SJSA1 (cell line): ENCODE measurements around the gene PCDHGA1. TPM values are rescaled to one million over a fixed set of nuclear protein-coding genes. Genes with fewer than 3 reads are reported as not detected.
"Not testable (repeated sequence)": the region's sequence is repeated elsewhere in the genome, so short reads cannot be mapped to it uniquely, and the experiment has no call there.

Experiments
- DNase-seq, 2 experiments: peaks; one replicate each; pipeline ENCODE4 v3.0.0-alpha.2; 2015 to 2020; ENCODE audit warnings: low spot score in 2 of 2, low read depth in 1 of 2
- H3K27ac ChIP-seq: fragments of 250-450 bp; sonication (Bioruptor Pico); 2 replicates; pipeline ENCODE4 v1.5.1; 2020; ENCODE audit warnings: mild to moderate bottlenecking, moderate library complexity
- H3K27me3 ChIP-seq: fragments of 250-450 bp; sonication (Bioruptor Pico); replicated peaks from 2 replicates; pipeline ENCODE4 v1.5.1; 2020; ENCODE audit warnings: mild to moderate bottlenecking, moderate library complexity
- H3K36me3 ChIP-seq: fragments of 250-450 bp; sonication (Bioruptor Pico); 2 replicates; pipeline ENCODE4 v1.5.1; 2020; ENCODE audit warnings: mild to moderate bottlenecking
- H3K4me1 ChIP-seq: fragments of 250-450 bp; sonication (Bioruptor Pico); replicated peaks from 2 replicates; pipeline ENCODE4 v1.6.1; 2021; ENCODE audit warnings: mild to moderate bottlenecking
- H3K4me3 ChIP-seq: fragments of 250-450 bp; sonication (Bioruptor Pico); 2 replicates; pipeline ENCODE4 v1.5.1; 2020; ENCODE audit warnings: mild to moderate bottlenecking
- H3K9me3 ChIP-seq: fragments of 250-450 bp; sonication (Bioruptor Pico); replicated peaks from 2 replicates; pipeline ENCODE4 v1.5.1; 2020; ENCODE audit warnings: mild to moderate bottlenecking
- total RNA-seq: library from RNA; depleted of rRNA; stranded (reverse); fragments of >200 nt; shearing (Covaris generic); gene quantifications from 2 replicates; pipeline ENCODE4 v1.2.3, GENCODE V29; 2014

PCDHGA1 gene
- total RNA-seq, 1 experiment from 2014 or later, result 2.2 TPM

DNA sequence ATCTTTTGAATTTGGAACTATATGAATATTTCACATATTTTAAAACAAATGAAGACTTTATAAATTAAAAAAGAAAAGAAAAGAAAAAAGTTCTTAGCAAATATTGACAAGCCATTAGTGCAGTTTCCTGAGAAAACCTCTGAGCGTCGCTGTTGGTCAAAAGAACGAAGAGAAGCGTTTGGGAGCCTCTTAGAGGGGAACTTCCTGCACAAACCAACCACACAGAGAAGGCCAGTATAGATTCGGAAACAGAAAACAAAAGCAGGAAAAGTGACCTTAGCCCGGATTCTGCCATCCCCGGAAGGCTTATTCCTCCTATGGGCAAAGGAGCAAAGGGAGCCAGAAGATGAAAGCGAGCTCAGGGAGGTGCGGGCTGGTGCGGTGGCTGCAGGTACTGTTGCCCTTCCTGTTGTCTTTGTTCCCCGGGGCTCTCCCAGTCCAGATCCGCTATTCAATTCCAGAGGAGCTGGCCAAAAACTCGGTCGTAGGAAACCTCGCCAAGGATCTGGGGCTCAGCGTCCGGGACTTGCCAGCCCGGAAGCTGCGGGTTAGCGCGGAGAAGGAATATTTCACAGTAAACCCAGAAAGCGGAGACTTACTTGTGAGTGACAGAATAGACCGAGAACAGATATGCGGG lies 29.6 kb downstream of the PCDHGA1 start, which contains the start of gene PCDHGB2:
PCDHGB2 (plus strand) TSS at position 205 of the 637 bp plus-strand sequence; CDS start at position 347, 142 bp downstream.
- Histone ChIP-seq H3K27me3 (no peaks in the 10 kb centered on the region), H3K4me3 (peak within 1 kb of the TSS; percentile 29), H3K27ac (no peak within 1 kb of the TSS), H3K9me3 (peaks cover 33% of the 10 kb centered on the region), H3K4me1 (no peaks in the 10 kb centered on the region), H3K36me3 (no peaks in the 10 kb centered on the region)
- DNase-seq, result peak in 1 of 2 experiments; percentile 49

- Histone ChIP-seq H3K4me3 (no peak overlapping the region), H3K36me3 (no peaks in the 10 kb centered on the region), H3K27me3 (no peaks in the 10 kb centered on the region), H3K27ac (no peak overlapping the region), H3K9me3 (peaks cover 32% of the 10 kb centered on the region), H3K4me1 (no peaks in the 10 kb centered on the region)
- no peak for DNase-seq
Measured at GRCh38 chr5:141360685-141361084, 30.4 kb downstream of the PCDHGA1 start.

GRCh38 chr5:141362719-141363118 lies 32.4 kb downstream of the PCDHGA1 start:
- peaks cover 32% of the 10 kb centered on the region for H3K9me3 ChIP-seq
- H3K4me3 ChIP-seq, result no peak overlapping the region
- H3K4me1 ChIP-seq, result no peaks in the 10 kb centered on the region
- no peak for DNase-seq
- H3K27ac ChIP-seq, result no peak overlapping the region
- H3K36me3 ChIP-seq, result no peaks in the 10 kb centered on the region
- H3K27me3 ChIP-seq, result no peaks in the 10 kb centered on the region

DNA sequence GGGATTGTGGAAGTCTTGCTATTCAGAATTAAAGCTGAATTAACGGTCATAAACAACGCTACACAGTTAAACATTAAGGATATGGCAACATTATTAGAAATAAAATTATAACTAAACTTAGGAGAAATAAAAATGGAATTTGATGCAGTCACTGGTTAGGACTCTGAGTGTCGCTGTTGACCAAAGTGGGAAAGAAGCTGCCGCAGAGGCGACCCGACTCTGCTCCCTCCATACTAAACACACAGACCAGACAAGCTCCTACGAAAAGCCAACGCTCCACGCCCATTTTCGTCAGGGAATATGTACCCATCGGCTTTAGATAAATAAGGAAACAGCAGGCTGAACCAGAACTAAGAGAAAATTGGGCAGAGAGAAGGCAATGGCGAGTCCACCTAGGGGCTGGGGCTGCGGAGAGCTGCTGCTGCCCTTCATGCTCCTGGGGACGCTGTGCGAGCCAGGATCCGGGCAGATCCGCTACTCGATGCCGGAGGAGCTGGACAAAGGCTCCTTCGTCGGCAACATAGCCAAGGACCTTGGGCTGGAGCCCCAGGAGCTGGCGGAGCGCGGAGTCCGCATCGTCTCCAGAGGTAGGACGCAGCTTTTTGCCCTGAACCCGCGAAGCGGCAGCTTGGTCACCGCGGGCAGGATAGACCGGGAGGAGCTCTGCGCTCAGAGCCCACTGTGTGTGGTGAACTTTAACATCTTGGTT lies 33.8 kb downstream of the PCDHGA1 start, which contains the start of gene PCDHGA5:
PCDHGA5 (plus strand) TSS at position 211 of the 709 bp plus-strand sequence; CDS start at position 380, 169 bp downstream.
- Histone ChIP-seq H3K4me3 (no peak within 1 kb of the TSS), H3K27me3 (no peaks in the 10 kb centered on the region), H3K4me1 (no peaks in the 10 kb centered on the region), H3K9me3 (peaks cover 32% of the 10 kb centered on the region), H3K36me3 (no peaks in the 10 kb centered on the region), H3K27ac (no peak within 1 kb of the TSS)
- no peak for DNase-seq

- Histone ChIP-seq H3K9me3 (peaks cover 29% of the 10 kb centered on the region), H3K4me3 (no peak overlapping the region), H3K27ac (no peak overlapping the region), H3K4me1 (no peaks in the 10 kb centered on the region), H3K27me3 (no peaks in the 10 kb centered on the region), H3K36me3 (no peaks in the 10 kb centered on the region)
- DNase-seq, result no peak
Measured at GRCh38 chr5:141366016-141366896, 35.9 kb downstream of the PCDHGA1 start.

GRCh38 chr5:141369994-141370848 lies 39.9 kb downstream of the PCDHGA1 start, which contains the start of gene PCDHGB3:
Gene PCDHGB3 (plus strand): TSS chr5:141370242. CDS start chr5:141370395, 153 bp downstream.
- H3K4me3 ChIP-seq, result no peak within 1 kb of the TSS
- DNase-seq, result no peak
- H3K4me1 ChIP-seq, result no peaks in the 10 kb centered on the region
- no peaks in the 10 kb centered on the region for H3K36me3 ChIP-seq
- no peaks in the 10 kb centered on the region for H3K27me3 ChIP-seq
- H3K9me3 ChIP-seq, result peaks cover 47% of the 10 kb centered on the region
- H3K27ac ChIP-seq, result no peak within 1 kb of the TSS

DNA sequence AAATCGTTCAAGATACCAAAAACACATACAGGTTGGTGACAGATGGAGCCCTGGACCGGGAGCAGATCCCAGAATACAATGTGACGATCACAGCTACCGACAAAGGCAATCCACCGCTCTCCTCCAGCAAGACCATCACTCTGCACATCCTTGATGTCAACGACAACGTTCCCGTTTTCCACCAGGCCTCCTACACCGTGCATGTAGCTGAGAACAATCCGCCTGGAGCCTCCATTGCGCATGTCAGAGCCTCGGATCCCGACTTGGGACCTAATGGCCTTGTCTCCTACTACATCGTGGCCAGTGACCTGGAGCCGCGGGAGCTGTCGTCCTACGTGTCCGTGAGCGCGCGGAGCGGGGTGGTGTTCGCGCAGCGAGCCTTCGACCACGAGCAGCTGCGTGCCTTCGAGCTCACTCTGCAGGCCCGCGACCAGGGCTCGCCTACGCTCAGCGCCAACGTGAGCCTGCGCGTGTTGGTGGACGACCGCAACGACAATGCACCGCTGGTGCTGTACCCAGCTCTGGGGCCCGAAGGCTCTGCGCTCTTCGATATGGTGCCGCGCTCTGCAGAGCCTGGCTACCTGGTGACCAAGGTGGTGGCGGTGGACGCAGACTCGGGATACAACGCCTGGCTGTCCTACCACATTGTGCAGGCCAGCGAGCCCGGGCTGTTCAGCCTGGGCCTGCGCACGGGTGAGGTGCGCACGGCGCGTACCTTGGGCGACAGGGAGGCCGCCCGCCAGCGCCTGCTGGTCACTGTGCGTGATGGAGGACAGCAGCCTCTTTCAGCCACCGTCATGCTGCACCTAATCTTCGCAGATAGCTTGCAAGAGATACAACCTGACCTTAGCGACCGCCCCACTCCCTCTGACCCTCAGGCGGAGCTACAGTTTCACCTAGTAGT lies 41.5 kb downstream of the PCDHGA1 start:
- Histone ChIP-seq H3K36me3 (no peaks in the 10 kb centered on the region), H3K4me3 (no peak overlapping the region), H3K27ac (no peak overlapping the region), H3K4me1 (no peaks in the 10 kb centered on the region), H3K9me3 (peaks cover 39% of the 10 kb centered on the region), H3K27me3 (no peaks in the 10 kb centered on the region)
- DNase-seq, result no peak

- DNase-seq, result no peak
- Histone ChIP-seq H3K4me3 (no peak within 1 kb of the TSS), H3K36me3 (no peaks in the 10 kb centered on the region), H3K27ac (no peak within 1 kb of the TSS), H3K9me3 (peaks cover 39% of the 10 kb centered on the region), H3K27me3 (no peaks in the 10 kb centered on the region), H3K4me1 (no peaks in the 10 kb centered on the region)
Measured at GRCh38 chr5:141373673-141374317, 43.5 kb downstream of the PCDHGA1 start, which contains the start of gene PCDHGA6. Gene PCDHGA6 (plus strand): TSS chr5:141373891. CDS start chr5:141374084, 193 bp downstream.

DNA sequence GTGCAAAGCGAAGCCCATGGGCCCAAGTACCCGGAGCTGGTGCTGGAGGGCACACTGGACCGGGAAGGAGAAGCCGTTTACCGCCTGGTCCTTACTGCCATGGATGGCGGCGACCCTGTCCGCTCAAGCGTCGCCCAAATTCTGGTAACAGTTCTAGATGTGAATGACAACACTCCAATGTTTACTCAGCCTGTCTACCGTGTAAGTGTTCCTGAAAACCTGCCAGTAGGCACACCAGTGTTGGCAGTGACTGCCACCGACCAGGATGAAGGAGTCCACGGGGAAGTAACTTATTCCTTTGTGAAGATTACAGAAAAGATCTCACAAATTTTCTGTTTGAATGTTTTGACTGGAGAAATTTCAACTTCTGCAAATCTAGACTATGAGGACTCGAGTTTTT lies 44.3 kb downstream of the PCDHGA1 start:
- Histone ChIP-seq H3K9me3 (peaks cover 39% of the 10 kb centered on the region), H3K4me1 (no peaks in the 10 kb centered on the region), H3K27me3 (no peaks in the 10 kb centered on the region), H3K4me3 (no peak overlapping the region), H3K36me3 (no peaks in the 10 kb centered on the region), H3K27ac (no peak overlapping the region)
- DNase-seq, result no peak

- not testable (repeated sequence) for H3K27me3 ChIP-seq, H3K4me3 ChIP-seq, H3K27ac ChIP-seq, H3K4me1 ChIP-seq, H3K36me3 ChIP-seq
- H3K9me3 ChIP-seq, result peaks cover 36% of the 10 kb centered on the region
- DNase-seq, result peak in 1 of 2 experiments; percentile 44
Measured at GRCh38 chr5:141375444-141376155, 45.3 kb downstream of the PCDHGA1 start.

DNA sequence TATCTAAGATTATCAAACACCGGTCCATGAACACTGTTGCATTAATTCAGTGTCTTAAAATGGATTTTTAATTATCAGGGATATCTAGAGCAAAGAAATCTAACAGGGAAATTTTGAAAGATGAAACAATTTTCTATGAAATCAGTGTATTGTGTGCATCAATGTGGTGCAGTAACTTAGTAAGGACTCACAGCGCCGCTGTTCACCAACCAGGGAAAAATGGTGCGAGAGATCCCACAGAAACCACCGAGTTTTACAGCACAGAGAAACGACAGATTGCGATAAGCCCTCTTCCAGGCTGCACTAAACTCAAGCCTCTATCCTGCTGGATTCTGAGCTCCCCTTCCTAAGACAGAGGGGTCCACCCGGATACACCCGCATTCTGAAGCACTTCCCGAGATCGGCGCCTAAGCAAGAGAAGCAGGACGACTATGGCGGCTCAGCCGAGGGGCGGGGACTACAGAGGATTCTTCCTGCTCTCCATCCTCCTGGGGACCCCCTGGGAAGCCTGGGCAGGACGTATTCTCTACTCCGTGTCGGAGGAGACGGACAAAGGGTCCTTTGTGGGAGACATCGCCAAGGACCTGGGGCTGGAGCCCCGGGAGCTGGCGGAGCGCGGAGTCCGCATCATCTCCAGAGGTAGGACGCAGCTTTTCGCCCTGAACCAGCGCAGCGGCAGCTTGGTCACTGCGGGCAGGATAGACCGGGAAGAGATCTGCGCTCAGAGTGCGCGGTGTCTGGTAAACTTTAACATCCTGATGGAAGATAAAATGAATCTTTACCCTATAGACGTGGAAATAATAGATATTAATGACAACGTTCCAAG lies 52.4 kb downstream of the PCDHGA1 start, which contains the start of gene PCDHGA7:
PCDHGA7 (plus strand) TSS at position 274 of the 826 bp plus-strand sequence; CDS start at position 432, 158 bp downstream.
- DNase-seq, result no peak
- Histone ChIP-seq H3K9me3 (peaks cover 29% of the 10 kb centered on the region), H3K36me3 (no peaks in the 10 kb centered on the region), H3K27ac (no peak within 1 kb of the TSS), H3K27me3 (no peaks in the 10 kb centered on the region), H3K4me1 (no peaks in the 10 kb centered on the region), H3K4me3 (peak within 1 kb of the TSS; percentile 9; the same call in 1 of the 2 replicates)
